GM21737 (cell line): ENCODE measurements around the gene RAB34.
"Not testable (repeated sequence)": the region's sequence is repeated elsewhere in the genome, so short reads cannot be mapped to it uniquely, and the experiment has no call there.

Source experiments
- ATAC-seq: cut with Tn5 transposase; IDR thresholded peaks from one replicate; pipeline ENCODE4 v1.9.1; 2021; ENCODE audit warnings: mild to moderate bottlenecking, moderate library complexity; ENCODE audit not compliant: unreplicated experiment

RAB34 gene

DNA sequence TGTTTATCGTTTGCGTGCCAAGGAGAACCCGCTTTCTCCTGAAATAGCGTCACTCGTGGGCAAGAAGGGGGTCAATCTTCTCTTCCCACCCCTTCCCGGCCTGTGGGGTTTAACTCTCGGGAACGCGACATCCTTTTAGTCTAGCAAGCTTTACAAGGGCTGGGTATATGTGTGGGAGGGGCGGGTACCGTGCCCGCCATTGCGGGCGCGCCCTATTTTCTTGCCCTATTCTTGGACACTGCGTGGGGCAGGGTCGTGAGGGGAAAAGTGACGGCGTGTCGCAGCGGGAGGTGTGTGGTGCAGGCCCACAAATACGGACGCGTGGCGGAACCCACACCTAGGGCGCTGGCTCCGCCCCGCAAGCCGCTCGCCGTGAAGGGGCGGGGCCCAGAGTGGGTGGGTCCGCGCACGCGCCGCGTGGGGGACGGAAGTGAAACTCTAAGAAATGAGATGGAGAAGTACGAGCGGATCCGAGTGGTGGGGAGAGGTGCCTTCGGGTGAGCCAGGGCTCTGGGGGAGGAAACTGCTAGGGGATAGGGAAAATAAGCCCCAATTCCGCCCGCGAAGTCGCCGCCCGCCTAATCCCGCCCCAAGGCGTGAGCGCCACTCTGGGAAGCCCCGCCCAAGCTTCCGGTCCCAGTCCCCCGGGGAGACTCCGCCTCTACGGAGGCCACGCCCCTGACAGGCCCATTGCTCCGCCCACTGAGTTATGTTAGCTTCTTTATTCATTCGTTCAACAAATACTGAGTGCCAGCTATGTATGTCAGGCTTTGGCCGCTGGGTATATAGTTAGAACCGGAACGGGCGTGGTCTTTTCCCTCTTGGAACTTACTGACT lies 10.9 kb upstream of the RAB34 start, which contains the start of gene NEK8:
TSS of gene NEK8 (plus strand) at position 425 of the 837 bp plus-strand sequence. CDS start at position 451, 26 bp downstream.
- peak; percentile 39 for ATAC-seq

DNA sequence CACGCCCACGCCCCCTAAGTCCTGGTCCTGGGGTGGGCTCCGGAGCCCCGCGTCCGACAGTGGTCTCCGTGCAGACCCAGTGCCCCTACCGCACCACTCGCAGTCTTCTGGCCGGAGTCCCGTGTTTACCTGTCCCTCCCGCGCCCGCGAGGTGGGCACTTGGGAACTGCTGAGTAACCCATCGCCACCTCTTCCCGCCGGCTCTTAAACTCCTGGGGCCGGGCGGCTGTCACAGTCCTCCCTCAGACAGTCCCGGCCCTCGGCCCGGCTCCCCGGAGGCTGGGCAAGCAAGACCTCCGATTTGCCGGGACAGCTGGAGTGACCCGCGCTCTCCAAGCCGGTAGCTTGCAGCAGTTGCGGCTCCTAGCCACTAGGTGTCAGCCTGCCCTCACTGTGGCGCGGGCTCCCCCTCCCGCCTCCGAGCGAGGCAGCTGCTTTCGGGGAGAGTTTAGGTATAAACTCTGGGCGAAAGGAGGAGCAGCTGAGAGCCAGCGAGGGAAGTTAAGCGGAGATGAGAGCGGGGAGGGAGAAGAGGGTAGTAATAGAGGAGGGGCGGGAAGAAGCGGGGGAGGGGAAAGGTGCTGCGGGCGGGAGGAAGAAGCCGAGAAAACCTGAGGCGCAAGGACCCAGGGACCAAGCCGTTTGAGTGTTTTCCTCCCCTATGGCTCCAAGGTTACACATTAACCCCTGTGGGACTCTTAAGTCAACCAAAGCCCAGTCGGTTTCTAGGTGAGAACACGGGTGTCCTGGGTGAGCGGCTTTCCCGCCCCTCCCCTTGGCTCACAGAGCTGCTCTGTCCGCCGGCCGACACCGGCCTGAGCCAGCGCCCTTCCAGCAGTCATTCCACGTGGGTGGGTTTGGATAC lies 9.2 kb upstream of the RAB34 start:
- ATAC-seq = peak; percentile 36

DNA sequence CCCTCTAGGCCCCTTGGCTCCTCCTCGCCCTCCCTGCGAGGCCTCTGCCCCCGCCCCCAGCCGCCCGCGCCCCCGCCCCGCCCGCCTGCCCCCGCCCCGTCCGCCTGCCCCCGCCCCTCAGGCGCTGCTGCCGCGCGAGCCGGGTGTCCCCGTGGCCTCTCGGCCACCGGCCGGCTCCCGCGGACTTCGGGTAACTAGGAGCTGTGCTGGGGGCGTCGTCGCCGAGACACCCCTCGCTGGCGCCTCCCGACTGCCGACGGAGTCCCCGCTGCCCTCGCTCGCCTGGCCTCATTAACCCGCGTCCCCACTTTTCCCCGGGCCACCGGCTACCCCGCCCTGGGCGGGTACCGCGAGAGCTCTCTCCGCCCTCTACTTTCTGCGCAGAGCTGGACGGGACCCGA lies 8.6 kb upstream of the RAB34 start, which contains the start of gene TLCD1:
TSS of gene TLCD1 (minus strand) at position 8 of the 401 bp plus-strand sequence. CDS start 136 bp downstream, outside the sequence.
- ATAC-seq = no peak

DNA sequence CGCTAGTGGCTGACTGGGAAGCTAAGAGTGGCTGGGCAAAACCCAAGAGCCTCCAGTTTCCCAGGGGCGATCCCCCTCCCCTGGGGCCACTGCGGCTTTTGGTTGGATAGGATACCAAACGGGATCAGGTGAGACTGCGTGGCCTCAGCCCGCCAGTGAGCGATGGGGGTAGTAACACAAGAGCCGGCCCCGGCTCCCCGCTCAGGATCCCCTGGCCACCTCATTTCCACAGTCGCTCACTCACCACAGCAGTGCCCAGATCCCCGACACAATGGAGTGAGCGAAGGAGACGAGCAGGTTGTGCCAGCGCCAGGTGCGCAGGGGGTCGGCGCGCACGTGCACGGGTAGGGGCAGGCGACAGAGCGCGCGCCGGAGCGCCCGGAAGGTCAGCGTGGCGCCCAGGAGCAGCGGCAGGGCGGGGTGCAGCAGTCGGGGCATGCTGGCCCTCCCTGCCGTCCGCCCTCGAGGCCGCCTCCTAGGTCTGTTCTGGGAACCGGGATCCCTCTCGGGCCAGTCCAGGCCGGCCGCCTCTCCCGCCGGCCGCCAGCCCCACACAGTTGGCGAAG lies 8.1 kb upstream of the RAB34 start:
- no peak for ATAC-seq

DNA sequence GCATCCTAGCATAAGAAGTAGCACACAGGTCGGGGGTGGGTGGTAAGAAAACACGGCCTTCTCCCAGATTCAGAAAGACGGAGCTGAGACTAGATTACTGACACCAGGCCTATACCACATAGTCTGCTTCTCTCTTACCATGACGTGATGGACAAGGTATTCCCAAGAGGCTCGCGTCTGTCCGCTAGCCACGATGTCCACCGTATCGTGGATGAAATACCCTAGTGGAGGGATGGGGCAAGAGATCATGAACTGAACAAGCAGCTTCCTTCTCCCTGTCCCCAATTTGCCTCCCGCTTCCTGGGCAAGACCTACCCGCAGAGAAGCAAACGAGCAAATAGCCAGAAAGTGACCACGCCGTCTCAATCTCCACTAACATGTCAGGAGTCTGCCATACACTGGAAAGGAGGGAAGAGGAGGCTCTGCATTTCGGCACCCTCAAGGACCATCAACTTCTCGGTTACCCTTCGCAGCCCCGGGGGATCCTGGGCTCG lies 7.5 kb upstream of the RAB34 start:
- ATAC-seq = no peak

DNA sequence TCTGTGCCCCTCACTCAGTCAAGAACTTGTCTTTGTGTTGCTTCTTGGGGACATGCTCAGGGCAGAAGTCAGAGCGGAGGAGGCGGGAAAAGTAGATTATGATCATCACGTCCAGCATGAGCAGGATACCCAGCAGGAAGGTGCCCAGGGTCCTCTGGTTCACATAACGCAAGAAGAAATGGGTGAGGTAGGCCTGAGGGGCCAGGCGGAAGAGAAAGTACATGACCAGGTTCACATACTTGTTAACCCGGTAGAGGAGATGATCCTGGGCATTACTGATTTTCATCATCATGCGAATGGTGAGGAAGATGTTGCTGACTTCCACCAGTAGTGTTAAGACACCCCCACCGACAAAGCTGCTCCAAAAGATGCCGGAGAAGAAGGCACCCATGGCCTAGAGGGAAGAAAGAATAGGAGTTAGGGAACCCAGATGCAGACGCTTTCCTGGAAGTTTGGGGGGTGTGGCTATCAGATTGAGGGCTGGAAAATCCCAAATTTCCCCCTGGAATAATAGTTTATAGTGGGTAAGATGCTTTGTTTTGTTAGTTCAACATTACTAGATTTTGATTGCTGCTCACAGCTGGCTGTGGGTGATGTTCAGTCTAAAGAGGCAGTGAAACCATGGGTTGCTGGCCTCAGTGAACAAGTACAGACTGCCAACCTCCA lies 7.0 kb upstream of the RAB34 start:
- ATAC-seq = no peak

DNA sequence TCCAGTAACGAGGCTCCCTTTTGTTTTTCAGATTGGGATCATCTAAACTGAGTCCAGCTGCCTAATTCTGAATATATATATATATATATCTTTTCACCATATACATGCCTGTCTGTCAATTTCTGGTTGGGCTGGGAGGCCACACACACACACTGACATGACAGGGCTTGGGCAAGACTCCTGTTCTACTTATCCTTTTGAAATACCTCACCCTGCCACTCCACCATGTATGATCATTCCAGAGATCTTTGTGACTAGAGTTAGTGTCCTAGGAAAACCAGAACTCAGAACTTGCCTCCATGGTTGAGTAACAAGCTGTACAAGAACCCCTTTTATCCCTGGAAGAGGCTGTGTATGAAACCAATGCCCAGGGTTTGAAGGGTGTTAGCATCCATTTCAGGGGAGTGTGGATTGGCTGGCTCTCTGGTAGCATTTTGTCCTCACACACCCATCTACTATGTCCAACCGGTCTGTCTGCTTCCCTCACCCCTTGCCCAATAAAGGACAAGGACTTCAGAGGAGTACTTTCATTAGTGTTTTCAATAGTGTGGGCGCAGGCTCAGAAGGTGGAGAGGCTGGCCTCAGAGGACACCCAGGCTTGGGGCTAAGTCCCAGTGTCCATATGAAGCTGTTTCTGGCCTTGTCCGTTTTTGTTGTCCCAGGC lies 6.3 kb upstream of the RAB34 start:
- not testable (repeated sequence) for ATAC-seq

DNA sequence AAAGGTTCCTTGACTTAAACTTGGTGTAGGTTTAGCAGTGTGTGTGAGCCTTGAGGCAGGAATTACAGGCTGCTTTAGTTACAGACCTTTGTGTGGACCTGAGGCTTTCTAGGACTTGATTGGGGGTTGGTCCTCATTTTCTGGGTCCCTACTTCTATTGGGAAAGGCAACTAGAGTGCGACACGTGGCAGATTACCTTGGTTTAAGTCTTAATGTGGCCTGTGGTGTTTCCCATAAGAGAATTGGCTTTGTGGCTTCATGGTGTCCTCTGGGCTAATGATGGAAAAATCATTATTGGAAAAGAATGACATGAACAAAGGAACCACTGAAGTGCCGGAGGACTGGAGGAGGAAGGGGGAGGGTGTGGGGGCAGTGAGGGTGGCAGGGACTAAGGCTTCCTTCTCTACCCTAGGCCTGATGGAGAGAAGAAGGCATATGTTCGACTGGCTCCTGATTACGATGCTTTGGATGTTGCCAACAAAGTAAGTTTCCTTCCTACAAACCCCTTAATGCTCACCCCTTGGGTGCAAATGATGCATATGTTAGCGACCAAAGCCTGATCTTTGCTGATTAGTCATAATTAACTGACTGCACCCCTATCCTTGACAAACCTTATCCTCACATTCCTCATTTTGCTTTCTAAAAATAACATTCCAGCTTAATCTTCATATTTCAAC lies 5.6 kb upstream of the RAB34 start:
- no peak for ATAC-seq

DNA sequence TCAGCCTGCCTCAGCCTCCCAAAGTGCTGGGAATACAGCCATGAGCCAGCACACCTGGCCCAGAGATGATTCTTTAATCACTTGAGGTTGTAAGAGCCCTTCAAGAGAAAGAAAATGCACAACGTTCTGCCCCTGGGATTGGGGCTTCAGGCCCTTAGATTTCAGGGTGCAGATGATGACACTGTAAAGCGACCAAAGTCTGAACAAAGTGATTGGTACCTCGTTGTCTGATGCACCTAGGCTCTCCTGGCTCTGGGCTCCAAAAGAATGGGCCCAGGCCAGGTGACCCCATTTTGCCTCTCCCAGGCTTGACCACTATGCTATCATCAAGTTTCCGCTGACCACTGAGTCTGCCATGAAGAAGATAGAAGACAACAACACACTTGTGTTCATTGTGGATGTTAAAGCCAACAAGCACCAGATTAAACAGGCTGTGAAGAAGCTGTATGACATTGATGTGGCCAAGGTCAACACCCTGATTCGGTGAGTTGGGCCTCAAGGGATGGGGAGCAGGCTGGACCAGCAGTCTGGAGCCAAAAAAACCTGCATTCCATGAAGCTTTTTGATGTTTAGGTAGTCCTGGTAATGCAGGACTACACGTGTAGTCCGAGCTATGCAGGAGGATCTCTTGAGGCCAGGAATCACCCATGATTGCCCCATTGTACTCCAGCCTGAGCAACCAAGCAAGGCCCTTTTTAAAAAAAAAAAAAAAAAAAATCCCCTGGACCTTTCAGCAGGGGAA lies 4.9 kb upstream of the RAB34 start:
- no peak for ATAC-seq

DNA sequence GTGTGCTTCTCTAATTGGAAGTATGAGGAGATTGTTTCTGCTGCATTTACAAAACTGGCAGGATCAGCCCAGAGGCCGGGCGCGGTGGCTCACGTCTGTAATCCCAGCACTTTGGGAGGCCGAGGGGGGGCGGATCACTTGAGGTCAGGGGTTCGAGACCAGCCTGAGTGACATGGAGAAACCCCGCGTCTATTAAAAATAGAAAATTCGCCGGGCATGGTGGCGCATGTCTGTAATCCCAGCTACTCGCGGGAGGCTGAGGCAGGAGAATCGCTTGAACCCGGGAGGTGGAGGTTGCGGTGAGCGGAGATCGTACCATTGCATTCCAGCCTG lies 3.3 kb upstream of the RAB34 start:
- not testable (repeated sequence) for ATAC-seq

DNA sequence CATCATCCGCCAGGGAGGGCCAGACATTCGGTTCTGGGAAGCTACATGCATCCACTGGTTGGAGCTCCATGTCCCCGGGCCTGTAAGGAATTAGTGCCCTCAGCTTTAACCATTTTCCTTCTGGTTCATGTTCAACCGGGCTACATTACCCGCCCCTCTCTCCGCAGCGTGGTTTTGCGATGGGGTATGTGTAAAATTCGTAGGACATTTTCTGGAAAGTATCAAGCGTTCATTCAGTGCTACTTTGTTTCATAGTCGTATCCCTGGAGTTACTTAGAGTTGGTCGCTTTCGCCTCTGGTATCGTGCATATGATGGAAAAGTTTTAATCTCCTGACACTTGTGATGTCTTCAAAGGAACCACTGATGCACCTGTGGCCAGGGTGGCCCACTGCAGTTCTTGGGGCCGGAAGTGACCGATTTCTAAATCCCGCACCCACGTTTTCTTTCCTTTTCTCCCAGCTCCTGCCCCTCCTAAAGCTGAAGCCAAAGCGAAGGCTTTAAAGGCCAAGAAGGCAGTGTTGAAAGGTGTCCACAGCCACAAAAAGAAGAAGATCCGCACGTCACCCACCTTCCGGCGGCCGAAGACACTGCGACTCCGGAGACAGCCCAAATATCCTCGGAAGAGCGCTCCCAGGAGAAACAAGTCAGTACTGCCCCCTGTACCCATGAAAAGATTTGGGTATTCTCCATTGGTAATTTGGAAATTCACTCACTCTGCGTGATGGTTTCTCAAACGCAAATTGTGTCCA lies 2.8 kb upstream of the RAB34 start:
- ATAC-seq = no peak

DNA sequence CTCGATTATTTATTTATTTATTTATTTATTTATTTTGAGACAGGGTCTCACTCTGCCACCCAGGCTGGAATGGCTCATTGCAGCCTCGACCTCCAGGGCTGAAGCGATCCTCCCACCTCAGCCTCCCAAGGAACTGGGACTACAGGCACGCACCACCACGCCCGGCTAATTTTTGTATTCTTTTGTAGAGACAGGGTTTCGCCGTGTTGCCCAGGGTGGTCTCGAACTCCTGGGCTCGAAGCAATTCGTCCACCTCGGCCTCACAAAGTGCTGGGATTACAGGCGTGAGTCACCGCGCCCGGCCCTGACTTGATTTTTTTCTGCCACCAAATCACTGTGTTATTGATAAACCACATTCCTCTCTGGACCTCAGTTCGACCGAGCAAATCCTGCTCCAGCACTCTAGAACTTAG lies 1.4 kb upstream of the RAB34 start:
- ATAC-seq = no peak

DNA sequence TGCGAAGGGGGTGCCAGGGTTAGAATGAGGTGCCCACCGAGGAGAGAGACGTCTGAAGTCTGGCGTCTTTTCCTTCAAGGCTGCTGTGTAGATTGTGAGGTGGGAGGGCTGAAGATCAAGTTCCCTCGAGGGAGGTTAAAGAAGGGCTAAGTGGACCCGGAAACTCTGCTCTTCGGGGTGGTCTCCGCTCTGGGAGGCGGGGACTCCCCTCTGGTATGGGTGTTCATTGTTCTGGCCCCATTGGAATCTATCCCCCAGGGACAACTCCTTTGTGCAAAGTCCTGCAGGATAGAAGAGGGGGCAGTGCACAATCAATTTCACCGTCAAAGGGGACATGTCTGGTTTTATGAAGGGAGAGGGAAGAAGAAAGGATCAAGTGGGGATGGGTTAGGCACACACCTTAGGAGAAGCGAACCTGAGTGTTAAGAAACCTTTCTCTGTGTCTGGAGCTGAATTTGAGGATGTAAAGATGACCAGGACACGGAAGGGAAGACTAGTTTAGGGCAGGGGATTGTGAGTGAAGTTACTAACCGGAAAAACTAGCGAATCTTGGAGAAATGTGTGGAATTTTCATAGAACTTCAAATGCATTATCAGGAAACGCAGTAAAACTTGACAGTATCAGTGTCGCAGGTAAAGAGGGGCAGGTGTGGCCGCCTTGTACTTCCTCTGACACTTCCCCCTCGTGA lies 809 bp upstream of the RAB34 start:
- ATAC-seq = no peak

DNA sequence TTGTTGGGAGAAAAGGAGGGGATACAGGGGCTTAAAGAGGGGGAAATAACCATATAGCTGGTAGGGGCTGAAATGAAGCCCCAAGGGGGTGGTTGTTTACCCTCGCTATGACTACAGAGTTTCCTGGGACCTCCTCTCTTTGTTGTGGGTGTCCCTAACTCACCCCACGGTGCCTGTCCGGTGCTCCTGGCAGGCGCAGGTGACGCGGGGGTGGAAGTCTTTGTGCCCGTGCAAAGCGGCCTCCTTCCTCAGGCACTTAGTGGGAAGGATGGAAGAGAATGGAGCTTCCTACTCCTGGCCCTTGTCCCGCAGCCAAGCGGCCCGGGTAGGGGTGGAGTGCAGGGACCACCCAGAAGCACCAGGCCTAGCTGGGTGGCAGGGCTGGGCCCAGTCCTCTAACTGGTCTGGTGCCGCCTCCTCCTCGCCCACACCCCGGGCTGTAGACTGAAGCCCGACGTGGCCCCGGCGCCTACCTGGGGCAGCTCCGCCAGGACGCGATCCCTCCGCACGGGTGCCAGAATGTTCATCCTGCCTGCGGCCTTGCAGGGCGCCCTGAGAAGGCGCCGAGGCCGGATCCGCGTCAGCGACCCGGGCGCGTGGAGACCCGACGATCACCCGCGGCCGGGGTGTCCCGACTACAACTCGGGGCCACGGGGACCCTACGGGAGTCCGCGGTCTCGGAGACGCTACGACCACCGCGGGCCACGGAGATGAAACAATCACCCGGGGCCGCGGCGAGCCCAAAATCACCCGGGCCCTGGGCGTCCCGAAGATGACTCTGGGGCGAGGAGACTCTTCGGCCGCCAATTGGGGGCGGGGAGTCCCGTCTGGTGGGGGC lies 709 bp downstream of the RAB34 start:
- no peak for ATAC-seq

DNA sequence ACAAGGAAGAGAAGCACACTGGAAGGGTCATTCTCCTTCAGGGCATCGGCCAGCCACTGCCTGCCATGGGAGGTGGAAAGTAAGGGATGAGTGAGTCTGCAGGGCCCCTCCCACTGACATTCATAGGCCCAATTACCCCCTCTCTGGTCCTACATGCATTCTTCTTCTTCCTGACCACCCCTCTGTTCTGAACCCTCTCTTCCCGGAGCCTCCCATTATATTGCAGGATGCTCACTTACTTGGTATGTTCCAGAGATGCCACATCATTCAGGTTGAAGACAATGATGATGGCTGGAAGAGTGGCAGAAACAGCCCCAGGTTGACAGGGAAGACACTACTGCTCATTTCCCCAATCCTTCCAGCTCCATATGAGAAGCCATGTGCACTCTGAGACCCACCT lies 2.5 kb downstream of the RAB34 start:
- no peak for ATAC-seq

DNA sequence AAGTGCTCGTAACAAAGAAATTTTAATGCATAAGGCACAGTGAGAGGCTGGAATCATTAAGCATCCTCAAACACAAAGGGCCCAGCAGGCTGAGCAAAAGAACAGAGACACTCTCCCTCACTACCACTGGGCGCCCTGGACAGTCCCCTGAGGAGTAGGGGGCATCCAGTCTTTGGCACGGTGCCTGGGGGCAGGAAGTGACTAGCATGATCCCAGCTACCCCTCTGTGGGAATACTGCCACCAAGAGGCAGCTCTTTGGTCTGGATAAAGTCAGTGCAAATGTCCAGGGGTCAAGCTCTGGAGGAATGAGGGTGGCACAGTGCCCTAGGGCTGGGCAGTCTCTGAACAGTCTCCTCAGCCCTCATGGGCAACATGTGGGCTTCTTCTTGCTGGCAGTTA lies 3.4 kb downstream of the RAB34 start:
- no peak for ATAC-seq
